Left cardiac atrium (tissue), 4 donors: Measurements from ENCODE around the gene LTN1. TPM values are rescaled to one million over a fixed set of nuclear protein-coding genes. Genes with fewer than 3 reads are reported as not detected.
"Not testable (repeated sequence)": the region's sequence is repeated elsewhere in the genome, so short reads cannot be mapped to it uniquely, and the experiment has no call there.

Experiments
- ATAC-seq, 2 donors: fragments of 200-7000 bp; cut with Tn5 transposase; one replicate each; pipeline ENCODE4 v1.9.1; 2020; ENCODE audit warnings: mild to moderate bottlenecking in 2 of 2, moderate library complexity in 2 of 2
- DNase-seq: peaks from one replicate; pipeline ENCODE4 v3.0.0-alpha.2; 2020
- intact Hi-C, 2 donors: fragments of 100-400 bp; cut with DNase I; formaldehyde crosslinking; loops; one replicate each; pipeline versions ENCODE4 v1.14.1 to v1.15.1; 2022 to 2023
- long read RNA-seq: library from polyadenylated mRNA; unstranded; transcript quantifications from one replicate; pipeline ENCODE4 v2.0.0, GENCODE V29; 2021
- total RNA-seq, 2 donors: library from RNA; stranded (reverse); fragmentation: NEBNext Ultra II Directional; extraction: Animal tissue kit (Norgen Biotek cat#: 25700); gene quantifications; one replicate each; pipeline ENCODE4 v1.2.1, GENCODE V29; 2021
- donor health status: DM: no; HTN: yes; CAD: no.
- donor health status: DM: no; HTN: yes; CAD: no; lungs with severe emphysema.
- donor health status: DM: yes; HTN: yes; CAD: no.
- donor health status: Dilated cardiomyopathy.

Gene LTN1
- total RNA-seq = 10 to 100 TPM; 17.3 to 19.5 TPM
- long read RNA-seq, full-length matches to known transcripts = 2 of 21 reads
- long read RNA-seq, partial matches to known transcripts = 15 of 21 reads
- long read RNA-seq, other reads (novel, unspliced or antisense) = 4 of 21 reads

DNA sequence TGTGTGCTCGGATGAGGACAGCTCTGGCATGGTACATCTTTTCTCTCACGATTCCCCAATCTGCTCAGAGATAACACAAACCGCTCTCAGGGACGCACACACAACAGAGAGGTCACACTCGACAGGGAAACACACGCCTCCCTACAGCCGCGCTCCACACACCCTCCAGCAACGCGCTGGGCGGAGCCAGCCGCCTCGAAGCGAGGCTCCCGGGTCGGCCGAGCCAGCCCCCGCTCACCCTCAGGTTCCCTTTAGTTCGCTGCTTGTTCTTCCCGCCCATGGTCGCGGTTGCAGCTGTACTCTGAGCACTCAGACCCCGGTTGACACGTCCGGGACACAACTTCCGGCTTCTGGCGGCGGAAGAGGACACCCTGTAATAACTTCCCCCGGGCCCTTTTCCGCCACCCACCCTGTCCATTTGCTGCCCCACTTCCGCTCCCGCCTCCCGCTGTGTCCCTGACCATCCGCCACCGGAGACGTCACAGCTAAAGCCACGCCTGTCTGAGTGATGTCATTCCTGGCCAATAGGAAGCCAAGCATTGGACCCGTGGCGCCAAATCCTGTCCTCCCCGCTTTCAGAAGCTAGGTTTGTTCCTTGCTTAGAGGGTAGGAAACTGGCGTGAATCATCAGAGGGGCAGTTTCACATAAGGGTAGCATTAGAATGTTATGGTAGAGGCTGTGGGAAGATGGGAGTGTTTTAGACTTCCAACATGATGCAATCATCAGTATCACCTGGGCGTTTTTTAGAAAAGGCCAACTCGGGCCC, at the start of gene LTN1:
Gene LTN1, minus strand, starts transcription at position 352 of the 767 bp plus-strand sequence. Its CDS starts 72 bp downstream, at position 280.
- intact Hi-C loops = no loop called here
- DNase-seq (peak; percentile 99), ATAC-seq (peak; percentile 100)

GRCh38 chr21:29034678-29035077, 42.0 kb upstream of the LTN1 start:
- no peak for DNase-seq
- ATAC-seq = no peak
- intact Hi-C loops = no loop called here

- ATAC-seq (peak in 1 of 2 donors; percentile 25), DNase-seq (no peak)
- intact Hi-C loops = no loop called here
Observed at GRCh38 chr21:29033871-29034270, 41.2 kb upstream of the LTN1 start.

DNA sequence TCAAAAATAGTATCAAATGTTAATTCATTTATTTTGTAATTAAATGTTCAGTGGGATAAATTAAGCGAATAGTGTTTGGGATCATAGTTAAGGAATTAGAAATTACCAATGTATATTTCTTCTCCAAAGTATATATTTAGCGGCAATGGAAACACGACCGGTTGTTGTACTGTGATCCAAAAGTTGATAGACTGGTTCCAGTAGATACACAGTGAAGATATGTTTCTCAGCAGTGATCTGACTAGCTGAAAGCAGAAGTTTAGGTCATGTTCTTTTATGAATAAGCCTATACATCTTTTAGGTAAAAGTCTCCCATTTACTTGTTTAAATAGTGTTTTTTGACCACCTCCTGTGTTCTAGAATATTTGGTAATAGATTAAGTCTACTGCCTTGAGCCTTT, 40.6 kb upstream of the LTN1 start:
- no peak for DNase-seq
- ATAC-seq = no peak
- intact Hi-C loops = no loop called here

- no peak for ATAC-seq
- DNase-seq = no peak
- intact Hi-C loops = no loop called here
Observed at GRCh38 chr21:29030909-29031308, 38.2 kb upstream of the LTN1 start.

- DNase-seq = no peak
- intact Hi-C loops = loop anchor here in 1 of 2 donors (5.0 kb wide), 1 partner anchor 43 kb away; the partner anchor contains the start of gene CCT8
- no peak for ATAC-seq
Observed at GRCh38 chr21:29029524-29029923, 36.8 kb upstream of the LTN1 start.

- intact Hi-C loops = loop anchor here in 1 of 2 donors (5.0 kb wide), 1 partner anchor 47 kb away; the partner anchor contains the start of gene CCT8
- DNase-seq (no peak), ATAC-seq (peak in 1 of 2 donors; percentile 4)
Observed at GRCh38 chr21:29025328-29025713, 32.6 kb upstream of the LTN1 start.

DNA sequence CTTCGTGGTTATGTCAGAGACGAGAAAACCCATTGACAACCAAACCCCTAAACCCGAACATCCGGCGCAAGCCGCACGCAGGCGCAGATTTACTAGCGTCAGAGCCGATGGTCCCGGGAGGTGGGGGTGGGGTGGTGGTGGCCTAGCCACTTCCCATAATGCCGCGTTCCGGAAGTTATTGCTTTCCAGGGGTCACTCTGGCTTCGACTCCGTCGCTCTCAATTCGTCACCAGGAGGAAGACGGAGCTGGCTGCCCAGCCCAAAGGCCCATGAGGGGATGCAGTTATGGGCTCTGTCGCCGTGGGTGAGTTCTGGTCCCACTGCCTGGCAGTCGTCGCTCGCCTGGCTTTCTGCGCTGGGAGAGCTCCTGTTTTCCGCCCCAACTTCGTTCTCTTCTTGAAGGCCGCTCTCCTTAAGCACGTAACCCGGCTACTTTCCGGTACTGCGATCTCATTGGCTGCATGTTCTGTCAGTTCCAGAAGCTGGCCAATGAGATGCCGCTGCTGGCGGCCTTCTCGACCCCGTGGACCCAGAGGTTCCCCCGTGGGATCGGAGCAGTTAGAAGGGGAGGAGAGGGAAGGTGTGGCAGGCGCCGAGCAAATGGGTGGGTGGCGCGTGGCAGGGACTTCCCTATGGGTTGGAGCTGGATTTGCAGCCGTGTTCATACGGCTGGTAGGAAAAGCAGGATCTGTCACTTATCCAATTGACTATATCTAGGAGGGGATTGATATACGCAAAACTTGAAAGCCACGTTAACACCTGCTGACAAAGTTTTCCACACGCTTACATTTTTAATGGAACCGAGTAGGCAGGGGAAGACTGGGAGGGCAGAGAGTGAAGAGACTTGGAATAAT, 32.0 kb upstream of the LTN1 start, which contains the start of gene USP16:
Gene USP16, plus strand, starts transcription at position 195 of the 854 bp plus-strand sequence. CDS start 3,246 bp downstream, outside the sequence.
- intact Hi-C loops = loop anchor here in 1 of 2 donors (5.0 kb wide), 1 partner anchor 48 kb away; the partner anchor contains the start of gene CCT8
- peak; percentile 97 to 99 for ATAC-seq
- peak; percentile 95 for DNase-seq

DNA sequence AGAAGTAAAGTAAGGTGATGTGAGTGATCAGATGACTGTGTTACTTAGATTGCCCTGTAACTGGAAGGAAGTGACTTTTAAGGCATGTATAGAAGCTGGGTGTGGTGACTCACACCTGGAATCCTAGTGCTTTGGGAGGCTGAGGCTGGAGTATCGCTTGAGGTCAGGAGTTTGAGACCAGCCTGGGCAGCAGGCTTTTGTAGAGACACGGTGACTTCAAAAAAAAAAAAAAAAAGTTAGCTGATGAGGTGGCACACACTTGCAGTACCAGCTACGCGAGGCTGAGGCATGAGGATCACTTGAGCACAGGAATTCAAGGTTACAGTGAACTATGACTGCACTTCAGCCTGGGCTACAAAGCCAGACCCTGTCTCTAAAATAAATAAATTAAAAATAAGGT, 29.5 kb upstream of the LTN1 start:
- intact Hi-C loops = no loop called here
- DNase-seq = no peak
- no peak for ATAC-seq

DNA sequence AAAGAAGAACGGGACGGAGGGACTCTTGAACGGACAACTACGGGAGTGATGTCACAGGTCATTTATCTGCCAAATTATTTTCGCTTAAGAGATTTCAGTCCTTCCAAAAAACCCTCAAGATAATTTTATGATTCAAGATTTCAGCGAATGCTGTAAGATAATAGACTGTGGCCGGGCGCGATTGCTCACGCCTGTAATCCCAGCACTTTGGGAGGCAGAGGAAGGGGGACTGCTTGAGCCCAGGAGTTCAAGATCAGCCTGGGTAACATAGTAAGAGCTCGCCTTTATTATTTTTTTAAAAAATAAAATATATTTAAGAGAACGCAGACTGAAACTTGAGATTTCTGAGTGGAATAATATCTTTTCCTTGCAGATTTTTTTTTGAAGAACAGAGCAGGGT, 25.9 kb upstream of the LTN1 start:
- DNase-seq = no peak
- peak; percentile 28 to 57 for ATAC-seq
- intact Hi-C loops = no loop called here

DNA sequence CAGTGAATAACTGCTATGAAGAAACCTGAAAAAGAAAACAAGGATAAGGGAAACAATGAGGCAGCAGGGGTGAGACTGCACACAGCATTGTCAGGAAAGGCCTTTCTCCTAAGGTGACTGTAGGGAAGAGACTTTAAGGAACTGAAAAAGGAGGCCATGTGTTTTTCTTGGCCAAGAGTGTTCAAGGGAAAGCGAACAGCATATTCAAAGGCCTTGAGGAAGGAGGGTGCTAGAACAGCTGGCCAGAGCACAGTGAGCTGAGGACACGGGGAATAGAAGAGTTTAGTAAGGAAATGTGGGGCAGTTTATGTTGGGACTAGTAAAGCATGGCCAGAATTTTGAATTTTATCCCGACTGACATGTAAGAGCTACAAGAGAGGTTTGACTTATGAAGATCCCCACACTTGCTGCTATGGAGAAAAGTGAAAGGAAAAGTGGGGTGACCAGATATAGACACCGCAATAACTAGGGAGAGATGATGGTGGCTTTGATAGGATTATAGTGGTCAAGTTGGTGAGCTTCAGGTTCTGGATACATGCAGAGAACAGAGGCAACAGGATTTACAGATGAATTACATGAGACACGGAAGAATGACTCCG, 25.1 kb upstream of the LTN1 start:
- DNase-seq = no peak
- ATAC-seq = no peak
- intact Hi-C loops = no loop called here

- intact Hi-C loops, ATAC-seq, DNase-seq: not testable (repeated sequence)
Observed at GRCh38 chr21:29011236-29011635, 18.6 kb upstream of the LTN1 start.

DNA sequence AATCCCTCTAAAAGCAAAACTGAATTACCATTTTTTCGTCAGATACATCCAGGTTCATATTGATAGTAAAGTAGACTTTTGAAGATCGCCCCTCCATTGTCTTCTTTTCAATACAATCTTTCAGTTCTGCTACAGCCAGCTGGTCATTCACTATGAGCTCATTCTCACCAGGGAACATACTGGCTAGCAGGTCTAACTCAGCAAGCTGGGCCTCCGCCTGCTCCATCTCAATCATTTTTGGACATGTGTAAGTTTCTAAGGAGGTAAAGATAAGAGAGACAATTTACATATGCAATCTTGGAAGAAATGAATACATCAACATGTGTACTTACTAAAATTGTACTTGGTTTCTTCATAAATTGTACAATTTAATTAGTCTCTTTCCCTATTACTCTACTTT, 15.7 kb upstream of the LTN1 start:
- intact Hi-C loops = no loop called here
- no peak for DNase-seq
- no peak for ATAC-seq

- DNase-seq (no peak), ATAC-seq (no peak)
- intact Hi-C loops = no loop called here
Observed at GRCh38 chr21:29007810-29008209, 15.1 kb upstream of the LTN1 start.

- DNase-seq = no peak
- intact Hi-C loops = no loop called here
- no peak for ATAC-seq
Observed at GRCh38 chr21:29007135-29007534, 14.5 kb upstream of the LTN1 start.

- ATAC-seq (no peak), DNase-seq (no peak)
- intact Hi-C loops = no loop called here
Observed at GRCh38 chr21:29005696-29006095, 13.0 kb upstream of the LTN1 start.

DNA sequence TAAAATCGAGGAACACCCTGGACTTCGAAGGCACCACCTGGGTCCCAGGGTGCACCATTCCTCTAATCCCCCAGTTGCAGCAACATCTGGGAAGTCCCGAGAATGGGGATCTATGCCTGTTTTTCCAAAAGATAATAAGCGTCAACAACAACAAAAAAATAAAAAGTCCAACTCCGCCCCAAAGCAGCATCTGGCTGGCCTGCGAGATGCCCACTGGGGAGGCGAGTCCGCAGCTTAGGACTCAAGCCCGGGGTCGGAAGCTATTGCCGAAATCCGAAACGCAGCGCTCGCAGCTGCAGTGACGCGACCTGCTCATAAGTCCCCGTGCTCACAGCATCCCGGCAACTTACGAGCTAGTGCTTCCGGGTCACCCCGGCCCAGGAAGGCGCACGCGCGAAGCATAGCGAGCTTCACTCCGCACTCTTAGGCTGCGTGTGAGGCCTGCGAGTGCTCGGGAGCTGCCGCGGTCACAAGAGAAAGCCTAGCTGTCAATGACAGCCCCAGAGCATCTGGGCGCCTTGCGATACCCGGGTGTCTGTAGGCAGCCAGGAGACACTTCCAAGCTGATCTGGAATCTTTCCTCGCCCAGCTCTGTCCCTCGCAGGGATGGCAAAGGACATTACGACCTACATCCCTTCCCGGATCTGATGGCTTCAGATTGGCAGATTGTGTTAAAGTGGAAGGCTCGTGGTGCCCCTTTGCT, 9.9 kb upstream of the LTN1 start:
- DNase-seq (peak; percentile 96), ATAC-seq (peak; percentile 100)
- intact Hi-C loops = no loop called here

DNA sequence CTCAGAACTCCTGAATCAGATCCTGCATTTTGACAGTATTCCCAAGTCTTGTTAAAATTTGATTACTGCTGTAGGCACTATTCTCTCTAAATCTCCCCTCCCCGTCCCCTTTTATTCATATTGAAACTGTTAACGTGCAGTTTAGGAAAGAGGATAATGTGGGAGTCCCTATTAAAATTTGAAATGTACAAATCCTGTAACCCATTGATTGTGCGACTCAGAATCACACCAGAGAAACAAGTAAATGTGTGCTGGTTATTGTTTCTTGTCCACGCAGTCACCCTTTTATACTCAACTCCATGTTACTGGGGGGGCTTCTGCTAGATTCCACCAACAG, 584 bp upstream of the LTN1 start:
- intact Hi-C loops = no loop called here
- ATAC-seq (no peak), DNase-seq (no peak)
